T-cell (primary cell): ENCODE data around the gene VAPA. TPM values are rescaled to one million over a fixed set of nuclear protein-coding genes. Genes with fewer than 3 reads are reported as not detected.

Source experiments
- ATAC-seq, 4 experiments: fragments of 200-7000 bp in 3 of 4; fragments of 150-1000 bp in 1 of 4; cut with Tn5 transposase; replicated peaks in 1 of 4; 1 replicate in 3 of 4; 2 replicates in 1 of 4; pipeline ENCODE4 v1.10.0; 2021; ENCODE audit warnings: moderate library complexity in 3 of 4, mild to moderate bottlenecking in 2 of 4, moderate number of reproducible peaks in 1 of 4
- CTCF ChIA-PET, 2 donors: fragments of 300-600 bp; sonication (Branson Sonifier 250); formaldehyde crosslinking; loops; one replicate each; lab custom pipeline; 2022; ENCODE audit warnings: antibody characterized with exemption in 2 of 2; lab: Charles Lee
- POLR2A ChIA-PET, 2 donors: fragments of 300-600 bp; sonication (Branson Sonifier 250); formaldehyde crosslinking; loops; one replicate each; lab custom pipeline; 2022; ENCODE audit warnings: antibody characterized with exemption in 2 of 2; lab: Charles Lee
- DNase-seq, 35 experiments: peaks; one replicate each; pipeline versions ENCODE4 v3.0.0 to v3.0.0-alpha.2; 2013 to 2023
- H3K27ac ChIP-seq: one replicate; pipeline ENCODE4 v1.5.1; 2013; ENCODE audit warnings: low read length
- H3K27me3 ChIP-seq, 2 experiments: replicated peaks in 1 of 2; 1 replicate in 1 of 2; 2 replicates in 1 of 2; pipeline versions ENCODE4 v1.6.1 to v1.7.0; 2013; ENCODE audit warnings: low read length in 1 of 2, mixed read lengths in 1 of 2; ENCODE audit not compliant: control insufficient read depth in 2 of 2, insufficient read depth in 2 of 2; ENCODE audit errors: extremely low read depth in 1 of 2
- H3K36me3 ChIP-seq, 2 donors: 1 replicate in 1 of 2; 2 replicates in 1 of 2; pipeline versions ENCODE4 v1.6.1 to v1.7.0; 2013; ENCODE audit warnings: low read length in 1 of 2; ENCODE audit not compliant: control insufficient read depth in 2 of 2, insufficient read depth in 1 of 2; ENCODE audit errors: extremely low read depth in 1 of 2
- H3K4me1 ChIP-seq, 2 experiments: 1 replicate in 1 of 2; 2 replicates in 1 of 2; pipeline versions ENCODE4 v1.6.1 to v1.7.0; 2013; ENCODE audit warnings: low read length in 2 of 2, mixed read lengths in 1 of 2; ENCODE audit not compliant: insufficient read depth in 2 of 2, control insufficient read depth in 1 of 2; ENCODE audit errors: extremely low read depth in 1 of 2
- H3K4me3 ChIP-seq, 2 donors: 1 replicate in 1 of 2; 2 replicates in 1 of 2; pipeline versions ENCODE4 v1.5.1 to v1.7.0; 2013; ENCODE audit warnings: mild to moderate bottlenecking in 2 of 2, low read length in 1 of 2, moderate library complexity in 1 of 2; ENCODE audit not compliant: control insufficient read depth in 1 of 2; ENCODE audit errors: extremely low read depth in 1 of 2
- H3K9me3 ChIP-seq: 2 replicates; pipeline ENCODE4 v1.7.0; 2013
- H3K27ac Mint-ChIP-seq, 2 donors: one replicate each; pipeline ENCODE4 v1.8.0; 2020 to 2021; ENCODE audit warnings: mild to moderate bottlenecking in 2 of 2, mixed read lengths in 2 of 2
- H3K27me3 Mint-ChIP-seq, 2 donors: one replicate each; pipeline ENCODE4 v1.8.0; 2021 to 2022; ENCODE audit warnings: mixed read lengths in 2 of 2
- H3K36me3 Mint-ChIP-seq: one replicate; pipeline ENCODE4 v1.8.0; 2021; ENCODE audit warnings: mixed read lengths
- H3K4me1 Mint-ChIP-seq, 3 donors: one replicate each; pipeline ENCODE4 v1.8.0; 2020 to 2022; ENCODE audit warnings: mixed read lengths in 3 of 3, mild to moderate bottlenecking in 1 of 3
- H3K4me3 Mint-ChIP-seq, 3 donors: one replicate each; pipeline ENCODE4 v1.8.0; 2020 to 2022; ENCODE audit warnings: mild to moderate bottlenecking in 3 of 3, mixed read lengths in 3 of 3, moderate library complexity in 3 of 3
- H3K9me3 Mint-ChIP-seq, 3 donors: one replicate each; pipeline ENCODE4 v1.8.0; 2020 to 2022; ENCODE audit warnings: mixed read lengths in 3 of 3
- WGBS: methylation state at CpG from one replicate; pipeline ENCODE4 v1.1.5; 2013; ENCODE audit warnings: missing lambda C conversion rate; ENCODE audit not compliant: insufficient coverage; 5-methylcytosine and 5-hydroxymethylcytosine counted together
- total RNA-seq, 35 experiments: library from RNA in 6 of 35; stranded (reverse) in 6 of 35; fragments of 120-200 nt in 1 of 35; gene quantifications; one replicate each; pipeline versions ENCODE4 v1.2.1 to v1.2.4 and lab custom pipeline; 2013 to 2026

The VAPA gene
- total RNA-seq, 5 donors from 2014 or later (not counting 1 experiment from before 2014, with no cell fraction given), result 116 to 157 (median 119) TPM

GRCh38 chr18:9934274-9934673 is 20.5 kb downstream of the VAPA start:
- ATAC-seq, result no peak
- CTCF ChIA-PET, result interaction anchor here (0.5 to 0.7 kb wide), 2 partner anchors 136 to 1038 kb away, joined by 4 to 5 read pairs; no protein-coding TSS in a partner anchor
- no CpG with 5 or more reads among the region's 3 CpGs for WGBS

GRCh38 chr18:9941103-9941502 is 27.3 kb downstream of the VAPA start:
- Histone ChIP-seq H3K9me3 (no peaks in the 10 kb centered on the region), H3K4me1 (no peaks in the 10 kb centered on the region), H3K36me3 (peaks cover 4 to 54% of the 10 kb centered on the region in 2 donors), H3K27me3 (no peaks in the 10 kb centered on the region), H3K4me3 (no peak overlapping the region), H3K27ac (no peak overlapping the region)
- ChIA-PET POLR2A (interaction anchor here in 1 of 2 donors (0.6 kb wide), 1 partner anchor 782 kb away, joined by 3 read pairs; no protein-coding TSS in a partner anchor), CTCF (no interaction called here)
- no peak for ATAC-seq
- Mint-ChIP-seq H3K36me3 (peaks cover 48% of the 10 kb centered on the region), H3K4me1 (peaks cover 5 to 10% (median 5%) of the 10 kb centered on the region in 3 donors), H3K4me3 (no peak overlapping the region), H3K27me3 (no peaks in the 10 kb centered on the region), H3K9me3 (no peaks in the 10 kb centered on the region), H3K27ac (no peak overlapping the region)
- DNase-seq, result no peak

More at GRCh38 chr18:9934274-9934673, 20.5 kb downstream of the VAPA start:
- H3K9me3 Mint-ChIP-seq, result no peaks in the 10 kb centered on the region
- H3K4me1 Mint-ChIP-seq, result peaks cover 30 to 34% (median 32%) of the 10 kb centered on the region in 3 donors
- Histone ChIP-seq H3K4me3 (no peak overlapping the region), H3K9me3 (no peaks in the 10 kb centered on the region), H3K27ac (no peak overlapping the region), H3K36me3 (peaks cover 11 to 49% of the 10 kb centered on the region in 2 donors), H3K27me3 (no peaks in the 10 kb centered on the region), H3K4me1 (peaks cover under 1 to 4% of the 10 kb centered on the region in 2 experiments)
- H3K36me3 Mint-ChIP-seq, result peaks cover 32% of the 10 kb centered on the region
- H3K4me3 Mint-ChIP-seq, result no peak overlapping the region
- no peak overlapping the region for H3K27ac Mint-ChIP-seq
- H3K27me3 Mint-ChIP-seq, result no peaks in the 10 kb centered on the region
- no peak for DNase-seq
- POLR2A ChIA-PET, result no interaction called here

GRCh38 chr18:9941660-9942059 is 27.8 kb downstream of the VAPA start:
- no CpG with 5 or more reads among the region's 1 CpG for whole genome bisulfite sequencing
- CTCF ChIA-PET, result no interaction called here
- H3K9me3 Mint-ChIP-seq, result no peaks in the 10 kb centered on the region
- no peak overlapping the region for H3K4me3 ChIP-seq
- no peak overlapping the region for H3K27ac Mint-ChIP-seq
- H3K27me3 ChIP-seq, result no peaks in the 10 kb centered on the region
- peaks cover 49% of the 10 kb centered on the region for H3K36me3 Mint-ChIP-seq
- no peaks in the 10 kb centered on the region for H3K4me1 ChIP-seq
- DNase-seq (no peak), ATAC-seq (no peak)
- H3K27me3 Mint-ChIP-seq, result no peaks in the 10 kb centered on the region
- H3K4me3 Mint-ChIP-seq, result no peak overlapping the region
- POLR2A ChIA-PET, result interaction anchor here in 1 of 2 donors (0.6 kb wide), 1 partner anchor 11 kb away, joined by 3 read pairs; no protein-coding TSS in a partner anchor
- no peaks in the 10 kb centered on the region for H3K9me3 ChIP-seq
- peaks cover 4 to 53% of the 10 kb centered on the region in 2 donors for H3K36me3 ChIP-seq
- H3K4me1 Mint-ChIP-seq, result peaks cover 5 to 10% (median 5%) of the 10 kb centered on the region in 3 donors
- H3K27ac ChIP-seq, result no peak overlapping the region

GRCh38 chr18:9943311-9943710 is 29.5 kb downstream of the VAPA start:
- ChIA-PET POLR2A (no interaction called here), CTCF (no interaction called here)
- Mint-ChIP-seq H3K27ac (no peak overlapping the region), H3K4me3 (no peak overlapping the region), H3K36me3 (peaks cover 52% of the 10 kb centered on the region), H3K27me3 (no peaks in the 10 kb centered on the region), H3K9me3 (no peaks in the 10 kb centered on the region), H3K4me1 (peaks cover 2 to 10% (median 5%) of the 10 kb centered on the region in 3 donors)
- WGBS, result 97% methylated on average over 3 of the region's 4 CpGs
- Histone ChIP-seq H3K27ac (no peak overlapping the region), H3K4me1 (no peaks in the 10 kb centered on the region), H3K9me3 (no peaks in the 10 kb centered on the region), H3K36me3 (peaks cover 4 to 46% of the 10 kb centered on the region in 2 donors), H3K4me3 (no peak overlapping the region), H3K27me3 (no peaks in the 10 kb centered on the region)
- ATAC-seq, result no peak
- DNase-seq, result no peak

GRCh38 chr18:9944805-9945204 is 31.0 kb downstream of the VAPA start:
- H3K36me3 ChIP-seq, result peaks cover 4 to 36% of the 10 kb centered on the region in 2 donors
- Mint-ChIP-seq H3K27ac (no peak overlapping the region), H3K9me3 (no peaks in the 10 kb centered on the region), H3K4me3 (no peak overlapping the region), H3K36me3 (peaks cover 55% of the 10 kb centered on the region), H3K4me1 (peaks cover 2 to 12% (median 3%) of the 10 kb centered on the region in 3 donors), H3K27me3 (no peaks in the 10 kb centered on the region)
- H3K27me3 ChIP-seq, result no peaks in the 10 kb centered on the region
- POLR2A ChIA-PET, result no interaction called here
- DNase-seq (no peak), ATAC-seq (no peak)
- H3K9me3 ChIP-seq, result no peaks in the 10 kb centered on the region
- no CpG with 5 or more reads among the region's 3 CpGs for WGBS
- CTCF ChIA-PET, result no interaction called here
- no peak overlapping the region for H3K4me3 ChIP-seq
- no peak overlapping the region for H3K27ac ChIP-seq
- no peaks in the 10 kb centered on the region for H3K4me1 ChIP-seq

GRCh38 chr18:9946831-9947230 is 33.0 kb downstream of the VAPA start:
- H3K36me3 ChIP-seq, result peaks cover 4 to 37% of the 10 kb centered on the region in 2 donors
- no peak for ATAC-seq

More at GRCh38 chr18:9946831-9947230, 33.0 kb downstream of the VAPA start:
- H3K27ac ChIP-seq, result no peak overlapping the region
- no peaks in the 10 kb centered on the region for H3K4me1 ChIP-seq
- H3K9me3 Mint-ChIP-seq, result no peaks in the 10 kb centered on the region
- ChIA-PET POLR2A (no interaction called here), CTCF (interaction anchor here in 1 of 2 donors (0.6 kb wide), 1 partner anchor 10 kb away, joined by 4 read pairs; no protein-coding TSS in a partner anchor)
- H3K4me3 Mint-ChIP-seq, result no peak overlapping the region
- peaks cover 0 to 22% (median 4%) of the 10 kb centered on the region in 3 donors for H3K4me1 Mint-ChIP-seq
- H3K27me3 ChIP-seq, result no peaks in the 10 kb centered on the region
- WGBS, result no CpG with 5 or more reads among the region's 3 CpGs
- H3K4me3 ChIP-seq, result no peak overlapping the region
- H3K27ac Mint-ChIP-seq, result no peak overlapping the region
- no peaks in the 10 kb centered on the region for H3K9me3 ChIP-seq
- DNase-seq, result no peak
- H3K36me3 Mint-ChIP-seq, result peaks cover 60% of the 10 kb centered on the region
- H3K27me3 Mint-ChIP-seq, result no peaks in the 10 kb centered on the region
